SU-DHL-6 (cell line): ENCODE results near the gene SLC6A7.
"Not testable (repeated sequence)": the region's sequence is repeated elsewhere in the genome, so short reads cannot be mapped to it uniquely, and the experiment has no call there.

Experiments used
- H2AFZ ChIP-seq: fragments of 200-600 bp; sonication (generic); 2 replicates; pipeline ENCODE4 v1.6.1; 2014; ENCODE audit warnings: low read depth, mild to moderate bottlenecking, moderate library complexity, mixed read lengths, antibody characterized with exemption, low read length; ENCODE audit not compliant: severe bottlenecking
- H3F3A ChIP-seq: fragments of 200-600 bp; shearing (Covaris generic); 2 replicates; pipeline ENCODE4 v1.6.0; 2016; ENCODE audit warnings: antibody characterized with exemption, mild to moderate bottlenecking; ENCODE audit not compliant: insufficient read depth
- H3K27ac ChIP-seq: fragments of 200-600 bp; sonication (generic); 2 replicates; pipeline ENCODE4 v1.5.1; 2016; ENCODE audit warnings: low read depth, mild to moderate bottlenecking, low read length, moderate library complexity, mixed read lengths
- H3K27me3 ChIP-seq: fragments of 200-600 bp; sonication (generic), shearing (Covaris generic); 2 replicates; pipeline ENCODE4 v1.6.0; 2014; ENCODE audit warnings: mild to moderate bottlenecking, low read length
- H3K36me3 ChIP-seq: fragments of 200-600 bp; sonication (generic); 2 replicates; pipeline ENCODE4 v1.6.1; 2014; ENCODE audit warnings: mild to moderate bottlenecking, low read length, mixed read lengths
- H3K4me2 ChIP-seq: fragments of 300-600, 200-600 bp; shearing (Covaris generic), sonication (generic); 2 replicates; pipeline ENCODE4 v1.6.0; 2014; ENCODE audit warnings: low read length, low read depth, mild to moderate bottlenecking; ENCODE audit not compliant: poor library complexity, severe bottlenecking
- H3K4me3 ChIP-seq: fragments of 200-600 bp; sonication (generic); 2 replicates; pipeline ENCODE4 v1.5.1; 2014; ENCODE audit warnings: antibody characterized with exemption, low read length, mild to moderate bottlenecking, mixed read lengths; ENCODE audit not compliant: insufficient read depth, poor library complexity, severe bottlenecking
- H3K79me2 ChIP-seq: fragments of 200-600 bp; sonication (generic); 2 replicates; pipeline ENCODE4 v1.6.1; 2014; ENCODE audit warnings: mild to moderate bottlenecking, low read length, moderate library complexity; ENCODE audit not compliant: insufficient read depth
- H3K9ac ChIP-seq: fragments of 200-600 bp; sonication (generic); 2 replicates; pipeline ENCODE4 v1.7.0; 2014; ENCODE audit warnings: mild to moderate bottlenecking, low read length
- H3K9me2 ChIP-seq: fragments of 200-600 bp; sonication (generic); replicated peaks from 2 replicates; pipeline ENCODE4 v1.6.1; 2014; ENCODE audit warnings: low read length; ENCODE audit not compliant: insufficient read depth
- H3K9me3 ChIP-seq: fragments of 200-600 bp; sonication (generic); 2 replicates; pipeline ENCODE4 v1.6.1; 2014; ENCODE audit warnings: low read length, mixed read lengths; ENCODE audit not compliant: insufficient read depth
- H4K20me1 ChIP-seq: fragments of 200-600 bp; sonication (generic); 2 replicates; pipeline ENCODE4 v1.6.1; 2014; ENCODE audit warnings: low read depth, mild to moderate bottlenecking, antibody characterized with exemption, low read length, moderate library complexity, mixed read lengths
- CTCF ChIP-seq: fragments of 200-600 bp; sonication (generic); IDR thresholded peaks from one replicate; pipeline ENCODE4 v1.5.1; 2017; ENCODE audit warnings: antibody characterized with exemption, mild to moderate bottlenecking, low read length, moderate library complexity; ENCODE audit not compliant: insufficient read depth, poor library complexity, severe bottlenecking
- EZH2phosphoT487 ChIP-seq: fragments of 200-600 bp; sonication (generic), shearing (Covaris generic); conservative IDR thresholded peaks from 2 replicates; pipeline ENCODE4 v1.6.1; 2018; ENCODE audit warnings: mild to moderate bottlenecking, antibody characterized with exemption, low read length, moderate library complexity, mixed read lengths

The SLC6A7 gene

DNA sequence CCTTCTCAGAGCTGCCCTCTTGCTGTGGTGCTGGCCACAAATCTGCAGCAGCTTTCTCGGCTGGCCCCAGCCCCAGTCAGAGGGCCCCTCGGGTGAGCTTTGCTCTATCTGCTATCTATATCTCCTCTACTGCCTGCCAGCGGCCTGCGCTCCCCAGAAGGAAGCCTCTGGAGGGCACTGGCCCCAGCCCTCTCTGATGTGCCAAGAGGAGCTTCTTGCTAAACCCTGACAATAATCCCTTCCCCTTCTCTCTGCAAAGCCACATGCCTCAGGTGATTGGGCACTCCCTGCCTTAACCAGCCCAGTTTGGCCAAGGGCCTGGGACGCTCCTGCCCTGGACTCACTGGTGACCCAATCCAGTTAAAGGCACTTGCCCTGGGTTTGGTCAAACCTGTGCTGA lies 57.0 kb downstream of the SLC6A7 start:
- Histone ChIP-seq H3K9me3 (no peaks in the 10 kb centered on the region), H2AFZ (no peak overlapping the region), H3F3A (no peaks in the 10 kb centered on the region), H3K79me2 (no peaks in the 10 kb centered on the region), H3K9me2 (no peaks in the 10 kb centered on the region), H3K9ac (no peak overlapping the region), H3K36me3 (no peaks in the 10 kb centered on the region), H3K27me3 (no peaks in the 10 kb centered on the region), H3K4me3 (no peak overlapping the region), H3K27ac (no peak overlapping the region), H3K4me2 (no peak overlapping the region), H4K20me1 (no peaks in the 10 kb centered on the region)
- TF ChIP-seq EZH2phosphoT487 (no peak), CTCF (no peak)

GRCh38 chr5:150247726-150248125 lies 57.9 kb downstream of the SLC6A7 start:
- H3K9me3 ChIP-seq: no peaks in the 10 kb centered on the region
- no peaks in the 10 kb centered on the region for H3K36me3 ChIP-seq
- H3F3A ChIP-seq: no peaks in the 10 kb centered on the region
- no peaks in the 10 kb centered on the region for H4K20me1 ChIP-seq
- H3K9me2 ChIP-seq: no peaks in the 10 kb centered on the region
- no peak overlapping the region for H3K27ac ChIP-seq
- no peak overlapping the region for H3K9ac ChIP-seq
- no peak overlapping the region for H3K4me2 ChIP-seq
- TF ChIP-seq EZH2phosphoT487: no peak
- no peak overlapping the region for H2AFZ ChIP-seq
- no peaks in the 10 kb centered on the region for H3K27me3 ChIP-seq
- H3K4me3 ChIP-seq: no peak overlapping the region
- no peaks in the 10 kb centered on the region for H3K79me2 ChIP-seq

DNA sequence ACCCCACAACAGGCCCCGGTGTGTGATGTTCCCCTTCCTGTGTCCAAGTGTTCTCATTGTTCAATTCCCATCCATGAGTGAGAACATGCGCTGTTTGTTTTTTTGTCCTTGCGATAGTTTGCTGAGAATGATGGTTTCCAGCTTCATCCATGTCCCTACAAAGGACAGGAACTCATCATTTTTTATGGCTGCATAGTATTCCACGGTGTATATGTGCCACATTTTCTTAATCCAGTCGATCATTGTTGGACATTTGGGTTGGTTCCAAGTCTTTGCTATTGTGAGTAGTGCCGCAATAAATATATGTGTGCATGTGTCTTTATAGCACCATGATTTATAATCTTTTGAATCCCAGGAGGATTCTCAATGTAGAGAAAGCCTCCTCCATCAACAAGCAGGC lies 58.6 kb downstream of the SLC6A7 start:
- H3K36me3 ChIP-seq, H3K9me3 ChIP-seq, H3K9me2 ChIP-seq, H3F3A ChIP-seq, H3K9ac ChIP-seq, H4K20me1 ChIP-seq, H3K27ac ChIP-seq, H3K4me3 ChIP-seq, H3K27me3 ChIP-seq, H3K4me2 ChIP-seq, H3K79me2 ChIP-seq, H2AFZ ChIP-seq: not testable (repeated sequence)

DNA sequence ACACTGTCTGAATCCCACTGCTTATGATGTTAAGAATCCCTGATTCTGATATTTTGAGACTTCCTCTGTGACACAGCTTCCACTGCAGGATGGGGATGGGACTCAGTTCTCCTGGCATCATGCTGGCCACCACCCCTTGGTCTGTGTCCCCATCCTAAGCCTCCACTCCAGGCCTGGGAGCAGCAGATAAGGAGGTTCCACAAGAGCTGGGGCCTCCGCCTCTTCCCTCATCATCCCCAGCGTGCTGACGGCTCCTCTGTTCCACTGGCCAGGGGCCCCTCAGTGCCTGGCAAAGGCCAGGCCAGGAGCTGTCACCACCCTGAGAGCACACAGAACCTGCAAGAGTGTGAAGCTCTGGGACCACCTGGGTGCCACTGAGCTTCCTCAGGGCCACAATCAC lies 59.1 kb downstream of the SLC6A7 start:
- H3K4me2 ChIP-seq: no peak overlapping the region
- TF ChIP-seq EZH2phosphoT487: no peak
- TF ChIP-seq CTCF: no peak

More for the DNA sequence above, 59.1 kb downstream of the SLC6A7 start:
- Histone ChIP-seq H3K9ac (no peak overlapping the region), H4K20me1 (no peaks in the 10 kb centered on the region), H3K27ac (no peak overlapping the region), H3F3A (no peaks in the 10 kb centered on the region), H2AFZ (no peak overlapping the region), H3K9me2 (no peaks in the 10 kb centered on the region), H3K27me3 (no peaks in the 10 kb centered on the region), H3K4me3 (no peak overlapping the region), H3K79me2 (no peaks in the 10 kb centered on the region), H3K36me3 (no peaks in the 10 kb centered on the region), H3K9me3 (no peaks in the 10 kb centered on the region)
